GM21529 (cell line): ENCODE measurements around the gene HCFC1R1.
A peak's percentile ranks its signal among the peaks of the same experiment; 100 is the strongest.
"Not testable (repeated sequence)": the region's sequence is repeated elsewhere in the genome, so short reads cannot be mapped to it uniquely, and the experiment has no call there.

ENCODE experiments used
- ATAC-seq: cut with Tn5 transposase; IDR thresholded peaks from one replicate; pipeline ENCODE4 v1.9.1; 2021; ENCODE audit not compliant: unreplicated experiment

HCFC1R1 gene, protein sequence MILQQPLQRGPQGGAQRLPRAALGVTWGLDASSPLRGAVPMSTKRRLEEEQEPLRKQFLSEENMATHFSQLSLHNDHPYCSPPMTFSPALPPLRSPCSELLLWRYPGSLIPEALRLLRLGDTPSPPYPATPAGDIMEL

DNA sequence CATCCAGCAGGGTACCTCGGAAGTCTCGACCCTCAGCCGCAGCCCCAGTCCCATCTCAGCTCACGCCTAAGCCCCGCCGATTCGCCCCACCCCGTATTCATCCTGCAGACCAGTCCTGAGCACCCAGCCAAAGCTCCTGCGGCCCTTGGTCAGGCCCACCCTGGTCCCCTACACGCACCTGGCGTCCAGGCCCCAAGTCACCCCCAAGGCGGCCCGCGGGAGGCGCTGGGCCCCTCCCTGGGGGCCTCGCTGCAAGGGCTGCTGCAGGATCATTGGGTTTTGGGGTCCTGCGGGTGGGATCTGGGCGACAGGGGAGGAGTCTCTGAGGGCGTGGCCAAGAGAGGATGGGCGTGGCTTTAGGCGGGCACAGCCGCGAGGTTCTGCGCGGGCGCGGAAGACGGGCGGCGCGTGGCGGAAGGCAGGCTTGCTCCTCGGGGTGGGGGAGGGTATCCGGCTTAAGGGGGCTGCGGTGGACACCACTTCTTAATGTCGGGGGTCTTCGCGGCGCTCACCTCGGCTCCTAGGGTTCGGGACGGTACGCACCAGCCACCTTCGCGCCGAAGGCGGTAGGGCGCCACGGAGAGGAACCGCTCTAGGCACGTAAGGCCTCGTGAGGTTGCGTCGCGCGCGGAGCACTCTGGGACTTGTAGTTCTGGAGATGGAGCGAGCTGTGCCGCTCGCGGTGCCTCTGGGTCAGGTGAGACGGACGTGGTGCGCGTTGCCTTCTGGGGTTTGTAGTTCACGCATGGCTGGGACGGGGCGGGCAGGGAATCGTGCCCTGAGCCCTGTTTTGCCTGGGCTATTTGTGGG, at the start of gene HCFC1R1, which contains the start of gene THOC6:
HCFC1R1 (minus strand) TSS at position 274 of the 810 bp plus-strand sequence; CDS start at position 273, 1 bp downstream.
THOC6 (plus strand) TSS at position 367 of the 810 bp plus-strand sequence; CDS start at position 659, 292 bp downstream.
- peak; percentile 60 for ATAC-seq

DNA sequence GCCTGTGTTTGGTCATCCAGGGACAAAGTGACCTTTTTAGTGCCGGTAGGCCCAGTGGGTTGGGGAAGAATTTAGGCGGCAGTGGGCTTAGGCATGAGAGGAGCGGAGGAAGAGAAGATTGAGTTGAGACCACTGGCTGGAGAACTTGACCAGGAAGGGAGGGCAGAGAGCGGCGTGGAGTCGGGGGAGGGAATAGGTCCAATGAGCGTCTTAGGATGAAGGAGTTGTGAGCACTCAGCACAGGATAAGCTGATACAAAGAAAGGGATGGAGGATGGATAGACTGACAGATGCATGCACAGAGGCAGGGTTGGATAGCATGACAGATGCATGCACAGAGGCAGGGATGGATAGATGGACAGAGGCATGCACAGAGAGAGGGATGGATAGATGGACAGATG, 49.7 kb upstream of the HCFC1R1 start:
- ATAC-seq, result no peak

DNA sequence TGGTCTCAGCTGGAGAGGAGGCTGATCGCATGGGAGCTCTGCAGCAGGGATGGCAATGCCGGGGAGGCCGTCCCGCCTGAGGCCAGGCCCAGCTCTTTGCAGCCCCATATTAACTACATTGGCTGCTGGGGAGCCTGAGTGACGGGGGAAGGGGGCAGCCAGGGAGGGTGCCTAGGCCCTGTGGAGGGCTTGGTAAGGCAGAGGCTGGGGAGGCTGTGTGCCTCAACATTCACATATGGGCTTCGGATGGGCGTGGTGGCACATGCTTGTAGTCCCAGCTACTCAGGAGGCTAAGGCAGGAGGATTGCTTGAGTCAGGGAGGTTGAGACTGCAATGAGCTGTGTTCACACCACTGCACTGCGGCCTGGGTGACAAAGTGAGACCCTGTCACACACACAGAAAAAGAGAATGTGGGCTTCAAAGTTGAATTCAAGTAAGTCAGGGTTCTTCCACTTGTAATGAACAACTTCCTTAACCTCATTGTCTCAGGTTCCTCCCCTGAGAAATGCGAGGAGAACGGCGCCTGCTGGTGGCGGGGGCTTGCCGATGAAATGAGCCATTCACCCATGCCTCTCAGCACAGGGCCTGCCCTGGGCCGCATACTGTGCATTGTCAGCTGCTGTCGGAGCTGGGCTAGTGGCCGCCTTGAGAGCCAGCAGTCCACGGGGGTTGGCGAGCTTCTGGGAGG, 49.0 kb upstream of the HCFC1R1 start:
- not testable (repeated sequence) for ATAC-seq

DNA sequence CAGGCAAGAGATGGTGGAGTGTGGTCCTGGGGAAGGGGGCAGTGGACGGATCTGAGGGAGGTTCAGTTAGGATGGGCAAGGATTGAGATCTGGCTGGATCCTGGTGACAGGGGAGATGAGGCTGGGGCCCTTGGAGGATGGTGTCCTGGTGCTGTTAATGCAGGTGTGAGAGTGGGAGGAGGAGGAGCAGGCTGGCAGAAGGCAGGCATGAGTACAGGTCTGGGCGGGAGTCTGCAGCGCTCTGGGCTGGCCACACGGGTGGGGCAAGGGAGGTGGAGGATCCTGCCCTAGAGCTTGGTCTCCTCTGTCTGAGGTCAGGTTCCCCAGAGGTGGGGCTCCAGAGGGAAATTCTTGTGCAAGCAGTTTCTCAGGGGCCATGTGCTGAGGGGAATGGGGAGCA, 48.4 kb upstream of the HCFC1R1 start:
- ATAC-seq, result not testable (repeated sequence)

DNA sequence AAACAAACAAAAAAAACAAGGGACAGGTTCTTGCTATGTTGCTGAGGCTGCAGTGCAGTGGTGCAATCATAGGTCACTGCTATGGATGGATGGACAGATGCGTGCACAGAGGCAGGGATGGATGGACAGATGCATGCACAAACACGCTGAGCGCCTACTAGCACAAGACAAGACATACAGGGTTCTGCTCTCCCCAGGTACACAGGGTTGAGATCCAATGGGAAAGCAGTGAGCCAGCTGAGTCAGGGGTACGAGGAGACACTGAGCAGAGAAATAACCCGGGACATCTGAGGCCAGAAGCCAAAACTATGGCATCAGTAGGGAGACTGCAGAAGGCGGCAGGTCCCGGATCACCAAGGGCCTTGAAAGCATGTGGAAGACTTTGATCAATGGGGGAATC, 47.9 kb upstream of the HCFC1R1 start:
- ATAC-seq, result no peak

DNA sequence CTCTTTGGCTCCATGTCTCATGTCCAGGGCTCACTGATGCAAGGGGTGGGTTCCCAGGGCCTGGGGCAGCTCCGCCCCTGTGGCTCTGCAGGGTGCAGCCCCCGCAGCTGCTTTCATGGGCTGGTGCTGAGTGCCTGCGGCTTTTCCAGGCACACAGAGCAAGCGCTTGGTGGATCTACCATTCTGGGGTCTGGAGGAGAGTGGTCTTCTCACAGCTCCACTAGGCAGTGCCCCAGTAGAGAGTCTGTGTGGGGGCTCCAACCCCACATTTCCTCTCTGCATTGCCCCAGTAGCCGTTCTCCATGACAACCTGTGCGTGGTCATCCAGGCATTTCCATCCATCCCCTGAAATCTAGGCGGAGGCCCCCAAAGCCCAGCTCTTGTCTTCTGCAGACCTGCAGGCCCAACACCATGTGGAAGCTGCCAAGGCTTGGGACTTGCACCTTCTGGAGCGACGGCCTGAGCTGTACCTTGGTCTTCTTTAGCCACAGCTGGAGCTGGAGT, 46.9 kb upstream of the HCFC1R1 start:
- no peak for ATAC-seq

DNA sequence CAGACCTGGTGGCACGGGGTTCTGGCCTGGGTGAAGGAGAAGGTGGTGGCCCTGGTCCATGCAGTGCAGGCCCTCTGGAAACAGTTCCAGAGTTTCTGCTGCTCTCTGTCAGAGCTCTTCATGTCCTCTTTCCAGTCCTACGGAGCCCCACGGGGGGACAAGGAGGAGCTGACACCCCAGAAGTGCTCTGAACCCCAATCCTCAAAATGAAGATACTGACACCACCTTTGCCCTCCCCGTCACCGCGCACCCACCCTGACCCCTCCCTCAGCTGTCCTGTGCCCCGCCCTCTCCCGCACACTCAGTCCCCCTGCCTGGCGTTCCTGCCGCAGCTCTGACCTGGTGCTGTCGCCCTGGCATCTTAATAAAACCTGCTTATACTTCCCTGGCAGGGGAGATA, 45.4 kb upstream of the HCFC1R1 start:
- ATAC-seq, result not testable (repeated sequence)

DNA sequence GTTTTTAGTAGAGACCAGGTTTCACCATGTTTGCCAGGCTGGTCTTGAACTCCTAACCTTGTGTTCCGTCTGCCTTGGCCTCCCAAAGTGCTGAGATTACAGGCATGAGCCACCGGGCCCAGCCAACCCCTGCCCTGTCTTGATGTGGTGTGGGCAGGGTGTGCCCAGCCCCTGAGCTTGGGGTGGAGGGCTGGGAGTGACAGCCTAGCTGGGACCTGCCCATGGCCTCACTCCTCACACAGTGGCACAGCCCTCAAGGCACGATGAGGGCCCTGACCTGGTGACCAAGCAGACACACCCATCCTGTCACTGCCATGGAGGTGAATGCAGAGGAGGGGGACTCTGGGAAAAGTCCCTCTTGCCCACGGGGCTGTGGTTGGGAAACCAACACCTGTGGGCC, 44.7 kb upstream of the HCFC1R1 start:
- no peak for ATAC-seq

DNA sequence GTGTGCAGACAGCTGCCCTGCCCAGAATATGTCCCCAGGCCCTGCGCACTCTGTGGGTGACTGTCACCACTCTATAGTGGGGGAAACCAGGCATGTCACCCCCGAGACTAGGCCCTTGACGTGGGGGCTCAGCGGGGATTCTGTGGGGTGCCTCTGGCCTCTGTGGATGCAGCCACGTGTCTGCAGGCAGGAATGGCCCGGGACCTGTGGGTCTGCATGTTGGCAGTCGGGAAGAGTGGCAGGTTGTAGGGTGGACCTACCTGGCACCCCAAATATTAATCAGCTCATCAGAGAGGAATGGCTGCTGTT, 42.7 kb upstream of the HCFC1R1 start:
- ATAC-seq, result no peak

DNA sequence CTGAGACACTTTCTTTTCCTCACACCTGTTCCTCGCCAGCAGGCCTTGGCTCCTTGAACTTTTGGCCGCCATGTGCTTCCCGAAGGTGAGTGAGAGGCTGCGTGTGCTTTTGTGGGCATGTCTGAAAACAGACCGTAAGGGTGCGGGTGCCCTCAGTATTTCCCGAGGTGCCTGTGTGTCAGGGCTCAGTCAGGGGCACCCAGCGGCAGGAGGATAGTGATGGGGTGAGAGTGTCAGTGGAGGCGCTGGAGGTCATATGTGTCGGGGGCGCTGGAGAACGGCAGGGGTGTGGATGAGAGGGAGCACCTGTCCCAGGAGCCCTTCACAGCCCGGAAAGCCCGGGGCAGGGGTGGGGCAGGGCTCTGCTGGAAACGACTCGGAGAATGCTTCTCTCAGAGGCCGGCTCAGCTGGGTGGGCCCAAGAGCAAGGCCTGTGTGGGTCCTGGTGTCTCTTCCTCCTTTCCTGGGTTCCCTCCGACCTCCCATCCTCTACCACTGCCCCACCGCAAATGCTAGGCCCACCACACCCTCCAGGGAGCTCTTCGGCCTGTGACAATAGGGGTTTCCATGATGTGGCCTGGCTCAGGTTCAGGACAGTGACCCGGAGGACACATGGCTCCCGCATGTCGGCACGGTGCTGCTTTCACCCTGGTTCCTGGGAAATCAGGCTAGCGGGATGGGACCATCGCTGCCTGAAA, 42.1 kb upstream of the HCFC1R1 start:
- no peak for ATAC-seq

DNA sequence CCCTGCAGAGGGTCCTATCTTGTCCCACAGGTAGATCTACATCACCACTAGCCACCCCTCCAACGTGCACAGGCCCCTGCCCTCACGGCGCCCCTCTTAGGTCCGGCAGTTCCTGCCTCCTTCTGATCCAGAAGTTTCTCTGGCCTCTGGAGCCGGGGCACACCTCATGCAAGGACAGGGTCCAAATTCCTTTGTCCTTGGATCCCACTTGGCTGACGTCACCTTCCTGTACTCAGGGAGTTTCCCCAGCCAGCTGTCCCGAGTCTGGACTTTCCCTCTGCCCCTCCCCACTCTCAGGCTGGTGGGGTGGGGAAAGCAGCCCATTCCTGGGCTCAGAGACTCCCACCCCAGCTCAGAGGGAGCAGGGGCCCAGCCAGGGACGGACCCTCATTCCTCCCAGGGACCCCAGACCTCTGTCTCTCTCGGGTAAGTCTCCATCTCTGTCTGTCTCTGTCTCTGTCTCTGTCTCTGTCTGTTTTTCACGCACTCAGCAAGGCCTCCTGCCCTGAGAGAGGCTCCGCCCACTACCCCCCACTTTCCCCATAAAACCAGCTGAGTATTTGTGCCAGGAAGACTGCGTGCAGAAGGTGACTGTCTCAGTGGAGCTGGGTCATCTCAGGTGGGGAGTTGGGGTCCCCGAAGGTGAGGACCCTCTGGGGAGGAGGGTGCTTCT, 41.5 kb upstream of the HCFC1R1 start, which contains the start of gene IL32:
IL32 (plus strand) TSS at position 572 of the 673 bp plus-strand sequence. CDS start 172 bp downstream, outside the sequence.
- ATAC-seq, result no peak

DNA sequence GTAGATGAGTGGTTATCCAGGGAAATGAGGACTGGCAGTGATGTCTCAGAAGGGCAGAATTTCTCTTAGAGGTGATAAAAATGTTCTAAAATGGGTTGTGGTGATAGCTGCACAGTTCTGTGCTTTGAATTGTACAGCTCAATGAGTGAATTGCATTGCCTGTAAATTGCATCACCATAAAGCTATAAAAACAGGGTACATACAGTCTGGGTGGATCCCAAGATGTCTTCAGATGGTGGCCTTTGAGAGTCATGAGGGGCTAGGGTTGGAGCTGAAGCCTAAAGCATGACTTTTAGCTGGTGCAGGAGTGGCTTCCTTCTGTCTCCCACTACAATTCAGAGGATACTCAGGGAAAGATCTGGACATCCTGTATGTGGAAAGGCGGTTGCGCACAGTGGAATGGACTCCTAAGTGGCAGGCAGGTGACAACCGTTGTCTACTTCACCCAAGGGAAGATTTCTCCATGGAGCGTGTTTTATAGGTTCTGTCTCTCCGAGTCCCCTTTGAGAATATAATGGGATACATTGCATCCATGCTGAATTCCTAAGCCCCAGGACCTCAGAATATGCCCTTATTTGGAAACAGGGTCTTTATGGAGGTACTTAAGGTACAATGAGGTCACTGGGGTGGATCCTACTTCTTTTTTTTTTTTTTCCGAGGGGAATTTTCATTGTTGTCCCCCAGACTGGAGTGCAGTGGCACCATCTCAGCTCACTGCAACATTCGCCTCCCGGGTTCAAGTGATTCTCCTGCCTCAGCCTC, 40.1 kb upstream of the HCFC1R1 start:
- no peak for ATAC-seq

DNA sequence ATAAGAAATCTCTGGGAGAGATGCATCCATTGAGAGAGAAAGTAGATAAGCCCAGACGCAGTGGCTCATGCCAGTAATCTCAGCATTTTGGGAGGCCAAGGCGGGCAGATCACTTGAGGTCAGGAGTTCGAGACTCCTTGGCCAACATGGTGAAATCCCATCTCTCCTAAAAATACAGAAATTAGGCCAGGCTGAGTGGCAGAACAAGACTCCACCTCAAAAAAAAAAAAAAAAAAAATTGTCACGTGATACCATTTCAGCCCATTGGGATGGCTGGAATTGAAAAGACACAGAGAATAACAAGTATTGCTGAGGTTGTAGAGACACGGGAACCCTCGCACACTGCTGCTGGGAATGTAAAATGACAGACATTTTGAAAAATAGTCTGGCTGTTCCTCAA, 38.8 kb upstream of the HCFC1R1 start:
- ATAC-seq, result no peak

DNA sequence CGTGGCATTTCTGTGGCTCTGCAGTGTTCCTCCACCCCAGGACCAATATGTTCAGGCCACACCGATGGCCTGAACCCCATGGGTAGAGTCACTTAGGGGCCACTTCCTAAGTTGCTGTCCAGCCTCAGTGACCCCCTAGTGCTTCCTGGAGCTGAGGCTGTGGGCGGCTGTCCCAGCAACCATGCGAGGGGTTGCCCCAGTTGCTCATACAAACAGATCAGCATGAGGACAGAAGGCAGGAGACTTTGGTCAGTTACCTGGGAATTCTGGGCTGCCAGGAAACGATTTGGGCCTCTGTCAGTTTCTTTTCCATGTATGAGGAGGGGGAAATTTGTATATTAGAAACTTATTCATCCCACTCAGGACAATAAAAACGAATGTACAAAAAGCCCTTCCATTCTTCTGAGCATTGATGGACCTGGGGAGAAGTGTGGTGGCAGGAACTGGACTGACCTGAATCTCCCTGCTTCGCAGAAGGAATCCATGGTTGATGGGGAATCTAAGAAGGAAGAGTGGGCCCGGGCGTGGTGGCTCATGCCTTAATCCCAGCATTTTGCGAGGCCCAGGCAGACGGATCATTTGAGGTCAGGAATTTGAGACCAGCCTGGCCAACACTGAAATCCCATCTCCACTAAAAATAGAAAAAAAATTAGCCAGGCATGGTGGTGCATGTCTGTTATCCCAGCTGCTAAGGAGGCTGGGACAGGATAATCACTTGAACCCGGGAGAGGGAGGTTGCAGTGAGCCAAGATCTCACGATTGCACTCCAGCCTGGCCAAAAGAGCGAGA, 36.8 kb upstream of the HCFC1R1 start:
- ATAC-seq, result no peak

DNA sequence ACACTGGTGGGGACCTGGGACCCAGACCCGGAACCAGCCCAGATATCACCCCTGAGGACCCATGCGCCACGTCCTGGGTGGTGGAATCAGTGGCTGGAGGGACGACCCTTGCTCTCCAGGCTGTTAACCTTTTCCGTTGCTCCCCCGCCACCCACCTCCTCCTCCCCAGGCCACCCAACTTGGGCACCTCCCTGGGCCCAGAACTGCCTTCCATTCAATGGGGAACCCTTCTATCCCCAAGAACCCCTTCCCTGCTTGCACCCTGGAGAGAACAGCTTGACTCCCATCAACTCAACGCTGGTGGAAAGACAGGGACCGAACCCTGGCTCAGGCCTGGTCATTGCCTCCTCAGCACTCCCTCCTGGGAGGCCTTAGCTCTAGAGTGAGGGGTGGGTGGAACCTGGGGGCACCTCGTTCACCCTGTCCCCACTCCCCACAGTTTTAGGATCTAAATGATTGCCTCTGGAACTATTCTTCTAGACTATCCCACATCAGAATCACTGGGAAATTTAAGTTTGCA, 36.0 kb upstream of the HCFC1R1 start:
- ATAC-seq, result no peak

DNA sequence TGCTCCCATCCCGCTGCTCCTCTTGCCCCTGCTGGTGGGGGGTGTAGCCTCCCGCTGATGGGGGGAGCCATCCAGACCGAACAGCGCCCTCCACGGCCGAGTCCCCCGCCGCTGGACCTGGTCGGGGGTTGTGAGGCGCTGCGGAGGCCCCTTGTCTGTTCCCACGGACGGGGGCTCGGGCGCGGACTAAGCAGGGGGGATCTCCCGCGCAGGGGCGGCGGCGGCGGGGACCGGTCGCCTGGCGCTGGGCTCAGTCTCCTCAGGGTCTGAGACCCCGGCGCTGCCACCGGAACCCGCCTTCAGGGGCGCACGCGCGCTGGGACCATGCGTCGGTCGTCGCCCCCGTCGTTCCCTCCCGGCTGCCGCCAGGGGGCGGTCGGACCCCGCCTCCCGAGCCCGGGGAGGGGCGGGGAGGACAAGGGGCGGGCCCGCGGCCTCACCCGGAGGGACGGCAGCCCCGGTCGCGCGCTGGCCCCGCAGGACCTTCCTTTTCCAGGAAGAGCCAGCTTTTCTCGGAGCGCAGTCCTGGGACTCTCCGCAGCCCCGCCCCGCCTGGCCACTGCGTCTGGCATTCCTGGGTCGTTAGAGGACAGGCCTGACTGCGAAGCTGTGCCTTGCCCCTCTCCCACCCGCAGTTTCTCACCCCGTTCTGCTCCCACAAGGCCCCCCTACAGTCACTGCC, 35.4 kb upstream of the HCFC1R1 start:
- ATAC-seq, result peak; percentile 79

DNA sequence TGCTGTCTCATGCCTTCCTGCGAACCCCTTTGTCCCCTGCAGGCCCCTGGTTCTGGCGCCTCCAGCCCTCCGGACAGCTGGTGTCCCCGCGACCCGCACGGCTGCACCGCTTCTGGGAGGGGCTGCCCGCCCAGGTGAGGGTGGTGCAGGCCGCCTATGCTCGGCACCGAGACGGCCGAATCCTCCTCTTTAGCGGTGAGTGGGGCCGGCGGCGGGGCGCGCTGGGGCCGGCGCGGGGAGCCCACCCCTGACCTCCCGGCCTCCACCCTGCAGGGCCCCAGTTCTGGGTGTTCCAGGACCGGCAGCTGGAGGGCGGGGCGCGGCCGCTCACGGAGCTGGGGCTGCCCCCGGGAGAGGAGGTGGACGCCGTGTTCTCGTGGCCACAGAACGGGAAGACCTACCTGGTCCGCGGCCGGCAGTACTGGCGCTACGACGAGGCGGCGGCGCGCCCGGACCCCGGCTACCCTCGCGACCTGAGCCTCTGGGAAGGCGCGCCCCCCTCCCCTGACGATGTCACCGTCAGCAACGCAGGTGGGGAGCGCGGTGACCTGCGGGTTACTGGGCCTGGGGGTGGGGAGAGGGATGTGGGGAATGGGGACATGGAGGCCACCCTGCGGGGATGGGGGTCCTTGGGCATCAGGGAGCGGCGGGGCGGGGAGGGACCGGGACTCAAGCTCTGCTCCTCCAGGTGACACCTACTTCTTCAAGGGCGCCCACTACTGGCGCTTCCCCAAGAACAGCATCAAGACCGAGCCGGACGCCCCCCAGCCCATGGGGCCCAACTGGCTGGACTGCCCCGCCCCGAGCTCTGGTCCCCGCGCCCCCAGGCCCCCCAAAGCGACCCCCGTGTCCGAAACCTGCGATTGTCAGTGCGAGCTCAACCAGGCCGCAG, 34.6 kb upstream of the HCFC1R1 start:
- ATAC-seq, result no peak
